TTC549 (cell line): Measurements from ENCODE around the gene UNC13D.

Source experiments
- FAIRE-seq: peaks from 2 replicates; lab custom pipeline; 2012; peaks lifted over from hg19 to GRCh38; lab: Jason Lieb, UNC

Gene UNC13D

DNA sequence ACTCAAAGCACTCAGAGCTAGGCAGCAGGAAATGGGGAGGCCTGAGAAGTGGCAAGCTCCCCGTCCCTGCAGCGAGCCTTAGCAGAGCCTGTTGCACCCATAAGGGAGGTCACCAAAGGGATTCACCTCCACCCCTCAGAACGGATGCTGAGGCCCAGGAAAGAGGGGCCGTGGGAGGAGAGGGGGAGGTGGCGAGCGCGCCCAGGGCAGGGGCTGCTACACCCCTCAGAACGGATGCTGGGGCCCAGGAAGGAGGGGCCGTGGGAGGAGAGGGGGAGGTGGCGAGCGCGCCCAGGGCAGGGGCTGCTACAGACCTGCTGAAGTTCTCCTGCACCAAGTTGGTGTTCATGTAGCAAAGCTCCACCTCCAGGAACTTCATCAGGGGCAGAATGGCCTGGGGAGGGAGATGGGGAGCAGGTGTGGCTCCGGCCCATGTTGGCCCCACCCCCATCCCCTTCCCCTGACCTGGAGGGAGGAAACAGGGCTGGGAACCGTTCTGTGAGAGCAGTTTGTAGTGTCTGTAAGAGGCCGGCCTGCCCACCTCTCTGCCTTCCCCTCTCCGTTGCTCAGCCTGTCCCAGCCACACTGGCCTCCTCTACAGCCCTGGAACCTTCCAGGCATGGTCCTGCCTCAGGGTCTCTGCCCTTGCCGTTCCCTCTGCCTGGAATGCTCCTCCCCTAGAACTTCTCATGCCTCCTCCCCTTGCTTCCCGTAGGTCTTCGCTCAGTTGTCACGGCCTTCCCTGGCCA, 11.4 kb downstream of the UNC13D start:
- FAIRE-seq: no peak

DNA sequence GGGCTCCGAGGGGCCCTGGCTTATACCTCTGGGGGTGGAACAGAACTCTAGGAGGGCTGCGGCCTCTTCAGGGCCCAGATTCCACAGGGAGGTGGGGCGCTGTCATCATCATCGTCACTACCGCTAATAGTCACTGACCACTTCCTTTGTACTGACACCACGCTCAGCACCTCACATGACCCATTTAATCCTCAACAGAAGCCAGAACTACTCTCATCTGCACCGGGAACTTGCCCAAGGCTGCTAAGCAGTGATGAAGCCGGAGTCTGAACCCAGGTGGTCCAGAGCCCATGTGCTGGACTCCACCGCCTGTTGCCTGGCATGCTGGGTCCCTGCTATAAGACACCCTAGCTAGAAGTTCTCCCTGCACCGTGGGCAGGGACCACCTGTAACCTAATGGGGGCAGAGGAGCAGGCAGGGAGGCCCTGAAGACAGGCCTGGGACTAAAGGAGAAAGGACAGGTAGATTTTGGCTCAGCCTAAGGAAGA, 12.0 kb downstream of the UNC13D start:
- no peak for FAIRE-seq

DNA sequence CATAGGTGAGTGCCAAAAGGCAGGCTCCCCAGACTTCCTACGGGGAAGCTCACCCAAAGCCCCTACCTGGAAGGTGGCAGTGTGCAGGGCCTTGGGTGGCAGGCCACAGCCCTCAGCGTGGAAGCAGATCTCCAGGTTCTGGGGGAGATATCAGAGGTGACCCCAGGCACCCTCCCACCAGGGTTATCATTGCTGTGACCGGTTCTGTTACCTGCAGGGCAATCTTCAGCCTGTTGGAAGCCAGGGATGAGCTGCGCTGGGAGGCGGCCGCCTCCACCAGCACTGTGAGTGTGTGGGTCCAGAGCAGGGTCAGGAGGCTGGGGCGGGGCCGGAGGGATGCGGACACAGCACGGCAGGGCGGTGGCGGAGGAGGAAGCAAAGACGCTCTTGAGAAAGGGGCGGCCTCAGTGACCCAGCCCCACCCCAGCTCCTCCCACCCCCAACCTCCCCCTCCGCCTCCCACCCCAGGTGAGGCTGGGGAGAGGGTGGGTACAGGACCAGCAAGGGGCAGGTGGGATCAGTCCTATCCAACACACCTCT, 13.1 kb downstream of the UNC13D start:
- no peak for FAIRE-seq

DNA sequence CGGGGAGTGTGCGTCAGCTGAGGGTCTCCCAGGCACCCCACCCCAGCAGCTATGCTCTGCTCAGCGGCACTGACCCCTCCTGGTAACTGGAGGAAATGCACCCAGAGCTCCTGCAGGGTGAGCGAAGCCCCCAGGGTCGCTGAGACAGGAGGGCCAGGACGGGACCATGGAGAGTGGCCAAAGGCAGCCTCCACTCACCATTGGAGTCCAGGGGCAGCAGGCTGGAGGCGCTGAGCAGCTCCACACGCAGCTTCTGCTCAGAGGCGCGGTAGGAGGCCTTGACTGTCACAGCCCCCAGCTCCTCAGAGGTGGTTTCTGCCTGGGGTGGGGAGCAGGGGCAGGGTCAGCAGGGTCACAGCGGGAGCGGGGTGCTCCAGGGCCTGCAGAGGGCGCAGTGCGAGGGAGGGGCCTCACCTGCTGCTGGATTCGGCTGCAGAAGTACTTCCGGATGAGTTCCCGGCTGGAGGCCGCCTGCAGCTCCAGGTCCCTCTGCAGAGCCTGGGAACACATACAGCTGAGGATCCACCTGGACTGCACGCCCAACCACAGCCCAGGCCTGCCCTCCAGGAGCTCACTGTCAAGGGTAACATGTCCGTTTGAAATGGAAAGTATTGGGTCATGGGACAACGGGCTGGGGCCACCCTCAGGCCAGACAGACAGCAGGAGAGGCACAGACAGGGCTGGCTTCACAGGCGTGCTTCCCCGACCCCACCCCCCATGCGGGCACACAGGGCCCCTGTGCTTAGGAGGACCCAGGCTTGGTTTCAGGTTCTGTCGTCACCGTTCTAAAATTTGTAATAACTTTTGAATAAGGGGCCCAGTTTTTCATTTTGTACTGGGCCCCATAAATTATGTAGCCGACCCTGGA, 13.8 kb downstream of the UNC13D start:
- FAIRE-seq: no peak

DNA sequence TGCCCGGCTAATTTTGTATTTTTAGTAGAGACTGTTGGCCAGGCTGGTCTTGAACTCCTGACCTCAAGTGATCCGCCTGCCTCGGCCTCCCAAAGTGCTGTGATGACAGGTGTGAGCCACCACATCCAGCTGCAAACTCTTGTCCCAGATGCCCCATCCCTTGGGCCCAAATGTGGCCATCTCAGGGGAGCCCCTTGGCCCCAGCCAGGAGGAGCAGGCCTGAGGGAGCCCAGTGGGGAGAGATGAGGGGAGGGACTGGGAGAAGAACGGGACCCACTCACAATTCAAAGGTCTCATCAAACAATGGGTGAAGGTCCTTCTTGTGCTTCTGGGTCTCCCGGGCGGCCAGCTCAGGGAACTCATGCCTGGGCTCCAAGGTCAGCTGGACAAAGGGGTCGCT, 14.5 kb downstream of the UNC13D start:
- FAIRE-seq: no peak

DNA sequence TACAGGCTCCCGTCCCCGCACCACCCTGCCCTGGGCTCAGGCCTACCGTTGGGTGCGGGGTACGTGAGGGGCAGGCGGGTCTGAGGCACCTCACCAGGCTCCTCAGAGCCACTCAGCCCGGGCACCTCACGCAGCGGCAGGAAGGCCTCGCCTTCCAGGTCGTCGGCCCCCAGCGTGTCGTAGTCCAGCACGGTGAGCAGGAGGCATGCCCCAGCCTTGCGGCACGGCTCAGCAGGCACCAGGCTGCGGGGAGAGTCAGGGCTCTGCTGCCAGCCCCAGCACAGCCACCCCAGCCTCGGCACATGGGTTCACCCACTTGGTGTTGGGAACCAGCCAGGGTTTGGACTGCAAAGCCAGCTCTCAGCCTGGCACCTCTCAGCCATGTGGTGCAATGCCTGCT, 15.5 kb downstream of the UNC13D start:
- FAIRE-seq: no peak

DNA sequence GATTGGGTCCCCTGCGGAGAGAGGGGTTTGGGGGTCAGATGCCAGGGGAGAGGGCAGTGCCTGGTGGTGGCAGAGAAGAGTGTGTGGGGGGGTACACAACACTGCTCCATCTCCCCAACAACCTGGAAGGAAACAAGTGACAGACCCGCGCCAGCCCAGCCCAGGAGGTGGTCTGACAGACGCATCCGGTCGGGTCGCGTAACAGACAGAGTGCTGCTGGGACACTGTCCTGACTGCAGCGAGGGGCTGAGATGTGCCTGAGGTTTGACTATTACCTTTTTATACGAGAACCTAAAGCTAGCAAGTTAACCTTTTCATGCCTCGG, 16.2 kb downstream of the UNC13D start:
- FAIRE-seq: no peak

DNA sequence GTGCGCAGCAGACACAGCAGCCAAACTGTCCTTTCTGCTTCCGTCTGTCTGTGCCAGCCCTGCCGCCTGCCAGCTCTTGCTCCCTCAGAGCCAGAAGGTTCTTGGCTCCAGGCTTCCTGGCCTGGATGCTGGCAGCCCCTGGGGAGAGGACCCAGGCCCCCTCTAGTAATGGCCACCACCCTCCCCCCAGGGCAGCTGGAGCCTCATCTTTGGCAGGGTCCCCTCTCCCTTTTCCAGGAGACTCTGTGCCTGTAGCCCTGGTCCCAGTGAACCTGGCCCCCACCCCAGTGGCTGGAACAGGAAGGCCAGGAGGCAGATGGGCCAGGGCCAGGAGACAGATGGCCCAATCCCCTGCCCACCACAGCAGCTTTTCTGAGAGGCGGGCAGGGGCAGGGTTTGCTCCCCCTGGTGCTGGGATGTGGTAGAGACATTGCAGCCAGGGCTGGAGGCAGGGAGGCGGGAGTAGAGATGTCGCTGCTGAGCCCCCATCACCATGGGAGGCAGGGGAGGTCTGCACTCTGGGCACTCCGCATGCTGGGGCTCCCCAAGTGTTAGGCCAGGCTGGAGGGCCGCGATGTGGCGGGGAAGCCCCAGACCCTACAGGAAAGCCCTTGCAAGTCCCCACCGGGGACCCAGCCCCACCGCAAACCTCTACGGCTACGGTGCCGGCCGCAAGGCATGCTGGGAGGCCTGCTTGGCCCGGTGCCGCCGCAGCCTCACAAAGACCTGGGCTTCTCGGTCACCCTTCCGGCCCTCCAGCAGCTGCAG, 16.7 kb downstream of the UNC13D start:
- no peak for FAIRE-seq

DNA sequence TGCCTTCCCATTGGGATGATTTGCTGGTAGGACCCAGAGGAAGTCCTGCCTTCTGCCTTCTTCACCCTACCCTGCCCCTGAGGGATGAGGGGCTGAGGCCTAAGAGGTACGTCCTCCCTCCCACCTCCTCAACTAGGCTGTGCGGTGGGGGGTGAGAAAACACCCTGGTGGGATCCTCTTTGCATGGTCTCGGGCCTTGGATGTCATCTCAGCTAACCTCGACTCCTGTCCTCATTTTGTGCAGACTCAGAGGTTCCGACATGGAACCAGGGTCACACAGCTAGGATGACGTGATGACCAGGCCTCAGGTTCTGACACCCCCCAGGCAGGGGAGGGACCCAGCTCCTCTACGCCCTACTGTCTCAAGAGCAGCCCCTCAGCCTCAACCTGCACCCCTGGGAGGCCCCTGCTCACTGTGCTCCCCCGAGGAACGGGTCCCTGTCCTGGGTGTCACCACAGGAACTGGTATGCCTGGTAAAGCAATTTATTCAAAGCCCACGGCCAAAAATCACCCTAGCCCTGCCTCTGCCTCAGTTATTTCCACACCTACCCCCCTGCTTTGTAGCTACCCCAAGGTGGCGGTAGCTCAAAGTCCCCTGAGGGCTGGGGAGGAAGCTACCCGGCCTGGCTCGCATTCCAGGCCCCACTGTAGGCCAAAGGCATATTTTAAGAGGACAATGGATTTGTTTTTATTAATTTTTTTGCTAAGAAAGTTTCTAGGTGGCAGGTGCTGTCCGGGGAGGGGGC, 17.5 kb downstream of the UNC13D start:
- no peak for FAIRE-seq

DNA sequence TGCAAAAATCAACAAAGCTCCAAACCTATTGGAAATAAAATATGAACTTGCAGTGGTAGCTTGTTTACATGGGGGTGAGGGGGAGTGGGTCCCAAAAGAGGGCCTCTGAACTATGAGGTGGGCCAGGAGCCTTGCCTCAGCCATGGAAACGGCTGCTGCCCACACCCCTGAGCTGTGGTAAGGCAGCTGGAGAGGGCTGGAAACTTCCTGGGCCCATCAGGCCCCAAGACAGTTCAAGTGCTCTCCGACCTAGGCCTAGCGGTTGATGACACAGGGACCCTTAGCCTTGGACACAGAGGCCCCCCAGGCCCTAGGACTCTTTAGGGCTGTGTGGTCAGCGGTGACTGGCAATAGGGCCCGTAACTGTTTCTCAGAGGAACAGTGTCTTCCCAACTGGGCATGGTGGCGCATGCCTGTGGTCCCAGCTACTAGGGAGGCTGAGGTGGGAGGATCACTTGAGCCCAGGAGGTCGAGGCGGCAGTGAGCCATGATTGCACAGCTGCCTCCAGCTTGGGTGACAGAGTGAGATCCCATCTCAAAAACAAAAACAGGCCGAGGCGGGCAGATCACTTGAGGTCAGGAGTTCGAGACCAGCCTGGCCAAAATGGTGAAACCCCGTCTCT, 18.3 kb downstream of the UNC13D start:
- FAIRE-seq: no peak

DNA sequence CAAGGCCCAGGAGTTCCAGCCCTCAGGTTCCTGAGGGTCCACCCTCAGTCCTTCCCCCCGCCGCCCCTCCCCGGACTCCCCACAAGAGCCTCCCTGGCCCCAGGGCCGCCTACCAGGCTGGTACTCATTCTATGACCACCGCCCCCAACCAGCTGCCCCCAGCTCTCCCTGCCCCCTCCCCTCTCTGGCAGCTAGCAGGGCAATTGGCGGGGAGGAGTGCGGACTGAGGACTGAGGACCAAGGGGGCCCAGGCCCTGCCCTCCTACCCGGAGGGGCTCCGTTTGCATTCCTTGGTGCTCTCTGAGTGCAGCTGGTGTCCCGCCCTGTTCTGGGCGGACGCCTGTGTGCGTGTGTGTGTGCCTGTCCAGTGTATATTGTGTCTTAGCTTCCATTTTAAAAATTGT, 19.1 kb downstream of the UNC13D start:
- FAIRE-seq: no peak

DNA sequence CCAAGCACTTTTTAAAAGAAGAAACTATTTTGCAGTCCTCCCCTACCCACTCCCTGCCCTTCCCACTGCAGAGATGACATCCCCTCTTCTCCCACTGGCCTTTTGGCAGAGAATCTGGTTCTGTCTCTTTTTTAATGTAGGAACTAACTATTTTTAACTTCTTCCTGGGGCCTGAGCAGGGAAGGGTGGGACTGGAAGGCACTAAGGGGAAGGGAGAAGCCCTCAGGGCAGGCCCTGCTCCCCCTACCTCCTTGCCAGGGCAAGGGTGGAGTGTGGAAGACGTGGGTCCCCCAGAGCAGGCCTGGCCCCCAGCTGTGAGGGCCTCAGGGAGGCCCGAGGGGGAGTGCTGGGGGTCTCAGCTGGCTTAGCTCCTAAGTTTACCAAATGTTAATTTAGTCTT, 19.5 kb downstream of the UNC13D start:
- no peak for FAIRE-seq

DNA sequence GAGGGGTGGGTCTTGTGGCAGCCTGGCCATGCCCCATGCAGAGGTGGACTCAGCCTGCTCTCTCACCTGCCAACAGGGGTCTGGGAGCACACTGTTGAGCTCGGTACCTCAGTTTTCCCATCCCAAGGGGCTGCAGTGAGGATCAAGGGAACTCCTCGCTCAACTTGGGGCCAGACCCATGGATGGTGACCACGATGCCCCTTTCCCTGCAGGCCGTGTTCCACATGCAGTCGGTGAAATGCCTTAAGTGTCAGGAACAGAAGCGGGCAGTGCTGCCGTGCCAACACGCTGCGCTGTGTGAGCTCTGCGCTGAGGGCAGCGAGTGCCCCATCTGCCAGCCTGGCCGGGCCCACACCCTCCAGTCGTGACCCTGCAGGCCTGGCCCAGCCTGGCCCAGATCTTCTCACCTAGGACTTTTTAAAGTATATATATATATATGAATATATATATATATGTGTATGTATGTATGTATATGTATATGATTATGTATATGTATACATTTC, 20.1 kb downstream of the UNC13D start:
- no peak for FAIRE-seq

DNA sequence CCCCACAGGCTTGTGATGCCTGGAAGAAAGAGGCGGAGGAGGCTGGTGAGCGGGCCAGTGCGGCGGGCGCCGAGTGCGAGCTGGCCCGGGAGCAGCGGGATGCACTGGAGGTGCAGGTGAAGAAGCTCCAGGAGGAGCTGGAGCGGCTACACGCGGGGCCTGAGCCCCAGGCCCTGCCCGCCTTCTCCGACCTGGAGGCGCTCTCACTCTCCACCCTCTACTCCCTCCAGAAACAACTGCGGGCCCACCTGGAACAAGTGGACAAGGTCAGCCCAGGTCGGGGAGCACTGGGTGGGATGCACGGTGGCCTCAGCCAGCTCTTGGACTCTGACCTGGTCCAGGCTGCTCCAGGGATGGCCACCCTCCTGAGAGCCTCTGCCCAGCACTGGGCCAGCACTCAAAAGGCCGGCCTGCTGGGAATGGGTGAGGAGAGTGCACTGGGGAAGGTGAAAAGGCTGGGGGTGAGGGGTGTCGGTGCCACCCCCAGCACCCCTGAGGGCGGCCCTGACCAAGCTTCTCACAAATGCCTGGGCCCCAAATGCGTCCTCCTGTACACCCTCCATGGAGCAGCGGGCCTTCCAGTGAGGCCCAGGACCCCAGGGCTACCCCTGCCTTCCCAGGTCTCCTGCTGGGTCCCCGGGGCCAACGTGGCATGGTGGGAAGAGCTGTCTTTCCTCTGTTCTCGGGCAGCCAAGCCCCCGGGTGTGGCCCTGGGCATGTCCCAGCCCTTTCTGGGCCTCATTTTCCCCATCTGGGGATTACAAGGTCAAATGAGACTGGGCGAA, 20.8 kb downstream of the UNC13D start:
- FAIRE-seq: no peak

DNA sequence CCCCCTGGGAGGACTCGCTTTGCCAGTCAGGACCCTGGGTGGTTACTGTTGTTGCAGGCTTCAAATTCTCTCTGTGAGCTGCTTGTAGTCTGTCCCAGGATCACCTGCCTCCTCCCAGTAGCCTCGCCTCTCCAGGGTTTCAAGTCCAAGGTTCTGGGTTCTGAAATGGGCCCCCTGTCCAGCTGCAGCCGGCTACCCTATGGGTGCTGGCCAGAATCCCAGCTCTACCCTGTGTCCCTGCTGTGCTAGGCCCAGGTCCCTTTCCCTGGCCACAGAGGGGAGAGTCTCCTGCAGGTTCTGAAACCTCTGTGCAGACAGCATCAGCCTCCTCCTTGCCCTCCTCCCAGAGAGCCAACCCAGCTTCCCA, 21.4 kb downstream of the UNC13D start:
- no peak for FAIRE-seq

DNA sequence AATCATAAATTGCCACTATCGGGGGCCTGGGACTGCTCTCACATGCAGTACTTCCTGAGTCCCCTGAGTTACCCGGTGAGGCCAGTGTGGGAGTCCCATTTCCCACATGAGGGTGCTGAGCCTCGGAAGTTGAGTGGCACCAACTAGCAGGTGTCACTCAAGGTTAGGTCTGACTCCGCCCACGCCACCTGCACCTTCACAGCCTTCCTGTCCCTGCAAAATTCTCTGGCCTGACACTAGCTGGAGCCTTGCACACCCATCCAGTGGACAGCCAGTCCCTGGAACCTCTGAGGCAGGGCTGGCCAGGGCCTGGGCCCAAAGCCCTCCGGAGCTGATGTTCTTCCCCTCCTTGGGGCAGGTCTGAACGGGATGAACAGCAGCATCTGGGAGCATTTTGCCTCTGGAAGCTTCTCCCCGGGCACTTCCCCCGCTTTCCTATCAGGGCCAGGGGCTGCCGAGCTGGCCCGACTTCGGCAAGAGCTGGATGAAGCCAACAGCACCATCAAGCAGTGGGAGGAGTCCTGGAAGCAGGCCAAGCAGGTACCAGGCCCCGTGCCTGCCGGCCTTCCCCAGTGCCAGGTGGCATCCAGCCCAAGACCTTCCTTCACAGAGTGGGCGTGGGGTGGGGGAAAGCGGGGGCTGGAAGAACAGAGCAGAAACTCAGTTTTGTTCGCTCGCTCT, 21.9 kb downstream of the UNC13D start:
- no peak for FAIRE-seq

DNA sequence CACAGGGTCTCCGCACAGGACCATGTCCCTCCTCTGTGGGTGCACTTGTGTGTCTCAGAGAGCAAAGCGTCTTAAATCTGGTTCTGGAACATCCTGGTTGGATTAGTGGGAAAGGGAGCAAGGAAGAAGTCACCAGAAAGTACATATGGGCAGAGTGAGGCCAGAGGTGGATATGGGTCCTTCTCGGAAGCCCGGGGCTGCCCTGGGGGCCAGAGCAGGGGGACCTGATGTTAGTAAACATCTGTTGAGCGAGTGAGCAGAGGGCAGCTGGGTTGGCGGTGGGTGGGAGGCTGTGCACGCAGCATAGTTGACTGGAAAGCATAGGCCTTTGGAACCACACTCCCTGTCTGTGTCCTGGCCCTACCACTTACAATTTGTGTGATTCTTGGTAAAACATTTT, 22.7 kb downstream of the UNC13D start:
- no peak for FAIRE-seq

DNA sequence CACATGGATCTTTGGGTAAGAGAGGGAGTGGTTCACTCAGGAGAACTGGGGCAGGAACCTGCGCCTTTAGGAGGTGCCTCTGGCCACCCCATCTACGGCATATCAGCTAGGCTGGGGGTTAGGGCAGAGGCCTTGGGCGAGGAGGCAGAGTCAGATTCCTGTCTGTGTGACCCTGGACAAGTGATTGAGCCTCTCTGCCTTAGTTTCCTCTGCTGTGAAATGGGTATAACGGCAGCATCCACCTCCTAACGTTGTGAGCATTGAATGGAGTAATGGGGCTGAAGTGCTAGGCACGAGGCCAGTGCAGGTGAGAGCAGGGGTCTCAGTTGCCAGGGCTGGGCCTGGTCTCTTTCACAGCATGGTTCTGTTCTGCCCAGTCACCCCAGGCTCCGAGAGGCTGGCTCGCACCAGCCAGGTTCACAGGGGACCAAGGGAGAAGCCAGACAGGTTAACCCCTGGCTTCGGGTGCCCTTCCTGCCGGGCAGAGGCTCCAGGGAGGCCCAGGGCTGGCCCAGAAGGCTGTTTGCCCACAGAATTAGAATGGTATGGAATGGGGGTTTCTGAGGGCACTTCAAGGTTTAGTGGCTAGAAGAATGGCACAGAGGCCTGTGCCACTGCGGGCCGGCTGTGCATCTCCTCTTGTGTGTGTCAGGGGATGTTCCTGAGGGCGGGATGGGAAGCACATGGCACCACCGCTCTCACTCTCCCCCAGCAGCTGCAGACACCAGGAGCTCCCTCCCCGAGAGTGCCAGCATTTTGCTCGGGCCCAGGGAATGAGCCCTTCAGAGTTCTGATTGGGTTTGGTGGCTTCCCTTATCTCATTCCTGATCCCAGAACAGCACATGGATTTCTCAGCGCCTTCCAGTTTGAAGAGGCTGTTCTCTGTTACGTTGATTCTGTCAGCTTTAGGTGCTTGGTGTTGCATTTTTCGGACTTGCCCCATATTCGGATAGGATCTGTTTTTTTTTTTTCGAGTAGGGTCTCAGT, 23.8 kb downstream of the UNC13D start:
- FAIRE-seq: no peak

DNA sequence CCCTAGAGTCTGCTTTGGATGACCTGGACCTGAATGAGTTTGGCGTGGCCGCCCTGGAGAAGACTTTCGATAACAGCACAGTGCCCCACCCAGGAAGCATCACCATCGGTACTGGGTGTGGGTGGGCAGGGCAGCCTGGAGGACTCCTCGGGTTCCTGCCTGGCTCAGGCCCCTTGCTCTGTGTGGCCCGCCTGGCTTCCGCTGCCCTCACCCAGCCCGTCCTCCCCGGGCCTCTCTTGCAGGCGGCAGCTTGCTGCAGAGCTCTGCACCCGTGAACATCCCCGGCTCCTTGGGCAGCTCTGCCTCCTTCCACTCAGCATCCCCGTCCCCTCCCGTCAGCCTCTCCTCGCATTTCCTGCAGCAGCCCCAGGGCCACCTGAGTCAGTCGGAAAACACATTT, 24.5 kb downstream of the UNC13D start:
- no peak for FAIRE-seq
